Mesendoderm (in vitro differentiated cells): ENCODE data around the gene JARID2.
"Not testable (repeated sequence)": the region's sequence is repeated elsewhere in the genome, so short reads cannot be mapped to it uniquely, and the experiment has no call there.

Experiments used
- DNase-seq: peaks from one replicate; pipeline ENCODE4 v3.0.0; 2013
- H2AK5ac ChIP-seq: 2 replicates; pipeline ENCODE4 v1.6.1; 2013; ENCODE audit warnings: low read length, inconsistent platforms
- H2BK120ac ChIP-seq: 2 replicates; pipeline ENCODE4 v1.6.1; 2013; ENCODE audit warnings: low read depth, mild to moderate bottlenecking, low read length, moderate library complexity, mixed read lengths
- H2BK15ac ChIP-seq: replicated peaks from 2 replicates; pipeline ENCODE4 v1.6.1; 2013; ENCODE audit warnings: low read depth, mild to moderate bottlenecking, moderate library complexity
- H2BK5ac ChIP-seq: 2 replicates; pipeline ENCODE4 v1.6.1; 2013; ENCODE audit warnings: low read length, inconsistent platforms
- H3K18ac ChIP-seq: 2 replicates; pipeline ENCODE4 v1.6.1; 2013; ENCODE audit warnings: mild to moderate bottlenecking, low read length, mixed read lengths
- H3K23ac ChIP-seq: one replicate; pipeline ENCODE4 v1.6.1; 2013; ENCODE audit warnings: low read length
- H3K27ac ChIP-seq: 2 replicates; pipeline ENCODE4 v1.5.1; 2013; ENCODE audit warnings: low read depth, mild to moderate bottlenecking, inconsistent platforms, low read length, moderate library complexity
- H3K27me3 ChIP-seq: 2 replicates; pipeline ENCODE4 v1.6.1; 2013; ENCODE audit warnings: low read length, control low read depth, mild to moderate bottlenecking, inconsistent platforms; ENCODE audit not compliant: insufficient read depth, poor library complexity
- H3K36me3 ChIP-seq: 2 replicates; pipeline ENCODE4 v1.6.1; 2013; ENCODE audit warnings: low read length, inconsistent platforms; ENCODE audit not compliant: control insufficient read depth, insufficient read depth
- H3K4ac ChIP-seq: one replicate; pipeline ENCODE4 v1.6.1; 2013; ENCODE audit warnings: low read depth, mild to moderate bottlenecking, low read length, moderate library complexity
- H3K4me1 ChIP-seq: 2 replicates; pipeline ENCODE4 v1.6.1; 2013; ENCODE audit warnings: low read depth, low read length, inconsistent platforms; ENCODE audit not compliant: control insufficient read depth
- H3K4me2 ChIP-seq: 2 replicates; pipeline ENCODE4 v1.6.1; 2013; ENCODE audit warnings: low read length
- H3K4me3 ChIP-seq: 2 replicates; pipeline ENCODE4 v1.5.1; 2013; ENCODE audit warnings: mild to moderate bottlenecking, low read length
- H3K56ac ChIP-seq: one replicate; pipeline ENCODE4 v1.6.1; 2013; ENCODE audit warnings: low read length
- H3K79me1 ChIP-seq: 2 replicates; pipeline ENCODE4 v1.6.1; 2013; ENCODE audit warnings: low read length, inconsistent platforms
- H3K79me2 ChIP-seq: 2 replicates; pipeline ENCODE4 v1.6.1; 2013; ENCODE audit warnings: mild to moderate bottlenecking, low read length; ENCODE audit not compliant: control insufficient read depth, insufficient read depth
- H3K9ac ChIP-seq: 2 replicates; pipeline ENCODE4 v1.6.1; 2013; ENCODE audit warnings: low read length, inconsistent platforms
- H4K5ac ChIP-seq: one replicate; pipeline ENCODE4 v1.6.1; 2013; ENCODE audit warnings: low read length
- H4K8ac ChIP-seq: one replicate; pipeline ENCODE4 v1.6.1; 2013; ENCODE audit warnings: low read depth, mild to moderate bottlenecking, control low read depth, low read length, moderate library complexity
- WGBS: extraction: QIAGEN DNeasy Blood & Tissue Kit; methylation state at CpG from one replicate; pipeline ENCODE4 v1.1.7; 2013; ENCODE audit warnings: low lambda C conversion rate, missing lambda C conversion rate; ENCODE audit not compliant: insufficient coverage; ENCODE audit errors: extremely low coverage; 5-methylcytosine and 5-hydroxymethylcytosine counted together

JARID2 gene

DNA sequence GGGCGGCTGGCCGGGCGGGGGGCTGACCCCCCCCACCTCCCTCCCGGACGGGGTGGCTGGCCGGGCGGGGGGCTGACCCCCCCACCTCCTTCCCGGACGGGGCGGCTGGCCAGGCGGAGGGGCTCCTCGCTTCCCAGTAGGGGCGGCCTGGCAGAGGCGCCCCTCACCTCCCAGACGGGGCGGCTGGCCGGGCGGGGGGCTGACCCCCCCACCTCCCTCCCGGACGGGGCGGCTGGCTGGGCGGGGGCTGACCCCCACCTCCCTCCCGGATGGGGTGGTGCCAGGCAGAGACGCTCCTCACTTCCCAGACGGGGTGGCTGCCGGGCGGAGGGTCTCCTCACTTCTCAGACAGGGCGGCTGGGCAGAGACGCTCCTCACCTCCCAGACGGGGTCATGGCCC lies 169.8 kb downstream of the JARID2 start:
- H3K4me2 ChIP-seq, H2BK120ac ChIP-seq, H3K9ac ChIP-seq, H3K56ac ChIP-seq, H3K36me3 ChIP-seq, H3K27ac ChIP-seq, H4K8ac ChIP-seq, H3K4ac ChIP-seq, DNase-seq, H2AK5ac ChIP-seq, H3K79me1 ChIP-seq, H3K4me1 ChIP-seq, H3K4me3 ChIP-seq, H3K18ac ChIP-seq, H3K27me3 ChIP-seq, H4K5ac ChIP-seq, H2BK15ac ChIP-seq, H2BK5ac ChIP-seq, H3K23ac ChIP-seq: not testable (repeated sequence)
- peaks cover 41% of the 10 kb centered on the region for H3K79me2 ChIP-seq
- no CpG with 5 or more reads among the region's 30 CpGs for WGBS

DNA sequence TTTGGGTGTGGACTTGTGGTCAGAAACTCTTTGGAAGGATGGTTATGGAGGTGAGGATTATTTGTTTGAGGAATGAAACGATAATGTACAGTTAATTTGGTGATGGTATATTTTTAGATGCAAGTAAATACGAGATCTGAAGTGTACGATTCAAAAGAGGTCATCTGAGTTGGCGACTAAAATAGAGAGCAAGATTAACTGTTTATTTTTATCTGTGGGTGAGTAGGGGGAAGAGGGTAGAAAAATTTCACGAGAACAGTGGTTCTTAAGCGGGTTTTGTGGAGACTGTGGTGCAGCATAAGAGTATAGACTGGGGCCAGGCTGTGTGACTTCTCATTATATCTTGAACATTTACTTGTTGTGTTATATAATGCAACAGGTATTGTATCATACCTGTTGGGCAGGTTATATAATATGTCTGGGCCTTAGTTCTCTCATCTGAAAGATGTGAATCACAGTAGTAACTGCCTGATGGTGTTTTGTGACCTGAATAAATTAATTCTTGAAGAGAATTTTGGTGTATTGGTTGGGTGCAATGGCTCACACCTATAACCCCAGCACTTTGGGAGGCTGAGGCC lies 171.2 kb downstream of the JARID2 start:
- H3K4me3 ChIP-seq = no peak overlapping the region
- no peak overlapping the region for H2BK120ac ChIP-seq
- H3K36me3 ChIP-seq = no peaks in the 10 kb centered on the region

DNA sequence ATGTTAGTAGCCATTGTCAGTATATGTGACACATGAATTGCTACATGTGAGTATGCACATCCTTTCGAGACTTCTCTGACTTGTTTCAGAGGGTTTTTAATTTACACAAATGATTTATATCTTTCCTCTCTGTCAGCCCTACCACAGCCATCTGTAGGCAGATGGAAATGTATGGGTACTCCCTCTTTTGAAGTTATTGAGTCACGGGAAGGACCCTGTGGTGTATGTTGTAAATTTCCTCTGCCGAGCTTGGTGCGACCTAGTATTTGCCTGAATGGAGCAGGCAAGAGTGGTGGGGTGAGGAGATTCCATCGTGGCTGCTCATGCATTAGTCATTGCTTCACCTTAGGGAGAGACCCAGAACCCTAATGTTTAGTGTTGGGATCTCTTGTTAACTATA lies 171.9 kb downstream of the JARID2 start:
- WGBS = no CpG with 5 or more reads among the region's 5 CpGs
- H2BK5ac ChIP-seq = no peak overlapping the region
- no peak overlapping the region for H2BK15ac ChIP-seq
- H3K4me1 ChIP-seq = peaks cover 3% of the 10 kb centered on the region
- no peak overlapping the region for H4K5ac ChIP-seq
- no peaks in the 10 kb centered on the region for H3K27me3 ChIP-seq
- H3K36me3 ChIP-seq = no peaks in the 10 kb centered on the region
- H3K56ac ChIP-seq = no peak overlapping the region
- H3K27ac ChIP-seq = no peak overlapping the region
- H3K18ac ChIP-seq = no peak overlapping the region
- H3K23ac ChIP-seq = no peak overlapping the region
- peaks cover 52% of the 10 kb centered on the region for H3K79me2 ChIP-seq
- no peak overlapping the region for H4K8ac ChIP-seq
- no peak overlapping the region for H3K4me2 ChIP-seq
- no peak overlapping the region for H2AK5ac ChIP-seq
- no peak overlapping the region for H3K4ac ChIP-seq
- no peak overlapping the region for H3K4me3 ChIP-seq
- H2BK120ac ChIP-seq = no peak overlapping the region
- no peak for DNase-seq
- peaks cover 9% of the 10 kb centered on the region for H3K79me1 ChIP-seq
- no peak overlapping the region for H3K9ac ChIP-seq

More for the DNA sequence above, 171.2 kb downstream of the JARID2 start:
- Histone ChIP-seq H3K79me1 (peaks cover 6% of the 10 kb centered on the region), H3K18ac (no peak overlapping the region), H3K27ac (no peak overlapping the region), H4K5ac (no peak overlapping the region), H3K4me1 (peaks cover 5% of the 10 kb centered on the region), H2BK5ac (no peak overlapping the region), H3K79me2 (peaks cover 48% of the 10 kb centered on the region), H4K8ac (no peak overlapping the region), H3K4ac (no peak overlapping the region), H3K4me2 (no peak overlapping the region), H3K23ac (no peak overlapping the region), H2BK15ac (no peak overlapping the region), H3K27me3 (no peaks in the 10 kb centered on the region), H3K9ac (no peak overlapping the region), H2AK5ac (no peak overlapping the region), H3K56ac (no peak overlapping the region)
- 100% methylated on average over 3 of the region's 6 CpGs for WGBS
- DNase-seq = no peak

DNA sequence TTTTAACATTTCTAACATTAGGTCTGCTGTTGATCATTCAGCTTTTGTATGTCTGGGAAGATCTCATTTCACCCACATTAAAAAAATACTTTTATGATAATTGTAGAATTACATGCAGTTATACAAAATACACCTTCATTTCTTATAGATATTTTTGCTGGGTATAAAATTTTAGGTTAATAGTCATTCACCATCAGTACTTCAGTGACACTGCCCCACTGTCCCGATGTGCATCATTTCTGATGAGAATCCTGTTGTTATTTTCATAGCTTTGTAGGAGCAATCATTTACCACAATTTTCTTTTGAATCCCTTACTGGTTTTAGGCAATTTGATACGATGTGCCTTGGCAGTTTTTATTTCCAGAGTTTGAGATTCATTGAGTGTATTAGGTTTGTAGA lies 173.6 kb downstream of the JARID2 start:
- H3K27me3 ChIP-seq = no peaks in the 10 kb centered on the region
- H2AK5ac ChIP-seq = no peak overlapping the region
- peaks cover 6% of the 10 kb centered on the region for H3K4me1 ChIP-seq
- H2BK15ac ChIP-seq = no peak overlapping the region
- H3K18ac ChIP-seq = no peak overlapping the region
- H3K36me3 ChIP-seq = no peaks in the 10 kb centered on the region
- no peak overlapping the region for H4K8ac ChIP-seq
- H3K4ac ChIP-seq = no peak overlapping the region
- no peak overlapping the region for H2BK120ac ChIP-seq
- H3K27ac ChIP-seq = no peak overlapping the region
- no peak overlapping the region for H2BK5ac ChIP-seq
- H4K5ac ChIP-seq = no peak overlapping the region
- no peak overlapping the region for H3K56ac ChIP-seq
- DNase-seq = no peak
- peaks cover 14% of the 10 kb centered on the region for H3K79me1 ChIP-seq
- no peak overlapping the region for H3K4me2 ChIP-seq
- no peak overlapping the region for H3K9ac ChIP-seq
- H3K4me3 ChIP-seq = no peak overlapping the region
- no peak overlapping the region for H3K23ac ChIP-seq
- peaks cover 59% of the 10 kb centered on the region for H3K79me2 ChIP-seq
- WGBS = no CpG with 5 or more reads among the region's 2 CpGs

DNA sequence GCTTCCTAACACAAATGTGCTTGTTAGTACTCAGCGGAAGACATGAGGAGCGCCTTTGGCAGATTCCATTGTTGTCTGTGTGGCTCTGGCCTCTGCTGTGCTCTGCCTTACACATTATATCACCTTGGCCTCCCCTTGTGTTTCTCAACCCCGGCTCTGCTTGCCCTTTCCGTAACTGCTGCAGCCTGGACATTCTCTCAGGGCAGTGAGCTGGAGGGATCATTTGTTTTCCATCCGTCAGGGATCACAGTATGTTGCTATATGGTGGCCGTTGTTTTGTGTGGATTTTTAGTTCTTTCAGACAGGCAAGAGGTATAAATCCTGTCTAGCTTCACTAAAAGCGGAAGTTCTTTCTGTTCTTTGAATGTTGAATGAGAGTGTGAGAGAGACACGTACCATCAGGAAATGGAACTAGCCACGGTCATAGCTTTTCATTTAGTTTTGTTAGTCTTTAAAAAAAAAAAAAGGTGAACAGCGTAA lies 175.1 kb downstream of the JARID2 start:
- Histone ChIP-seq H2AK5ac (no peak overlapping the region), H3K4me2 (no peak overlapping the region), H2BK120ac (no peak overlapping the region), H3K56ac (peak overlapping the region; percentile 52), H2BK15ac (no peak overlapping the region), H4K5ac (no peak overlapping the region), H2BK5ac (no peak overlapping the region), H4K8ac (no peak overlapping the region), H3K36me3 (no peaks in the 10 kb centered on the region), H3K4me3 (no peak overlapping the region), H3K27ac (no peak overlapping the region), H3K79me2 (peaks cover 74% of the 10 kb centered on the region), H3K79me1 (peaks cover 17% of the 10 kb centered on the region), H3K4ac (no peak overlapping the region), H3K18ac (no peak overlapping the region), H3K4me1 (peaks cover 6% of the 10 kb centered on the region), H3K23ac (no peak overlapping the region), H3K9ac (peak overlapping the region; percentile 9), H3K27me3 (no peaks in the 10 kb centered on the region)
- peak; percentile 60 for DNase-seq
- WGBS = no CpG with 5 or more reads among the region's 10 CpGs
